ENCODE results near the gene ZNF33B.
"Not testable (repeated sequence)": the region's sequence is repeated elsewhere in the genome, so short reads cannot be mapped to it uniquely, and the experiment has no call there.

ZNF33B gene

DNA sequence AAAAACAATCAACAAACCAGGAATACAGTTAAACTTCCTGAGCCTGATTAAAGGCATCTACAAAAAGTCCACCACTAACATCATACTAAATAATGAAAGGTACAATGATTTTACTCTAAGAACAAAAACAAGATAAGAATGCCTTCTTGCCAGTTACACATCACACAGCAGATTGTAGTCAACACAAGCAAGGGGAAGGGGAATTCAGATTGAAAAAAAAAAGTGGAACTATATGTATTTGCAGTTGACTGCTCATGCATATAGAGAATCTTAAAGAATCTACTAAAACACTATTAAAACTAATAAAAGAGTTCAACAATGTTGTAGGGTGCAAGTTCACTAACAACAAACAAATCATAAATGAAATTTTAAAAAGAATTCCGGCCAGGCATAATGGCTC, 28.5 kb downstream of the ZNF33B start:
- no peak for DNase-seq

DNA sequence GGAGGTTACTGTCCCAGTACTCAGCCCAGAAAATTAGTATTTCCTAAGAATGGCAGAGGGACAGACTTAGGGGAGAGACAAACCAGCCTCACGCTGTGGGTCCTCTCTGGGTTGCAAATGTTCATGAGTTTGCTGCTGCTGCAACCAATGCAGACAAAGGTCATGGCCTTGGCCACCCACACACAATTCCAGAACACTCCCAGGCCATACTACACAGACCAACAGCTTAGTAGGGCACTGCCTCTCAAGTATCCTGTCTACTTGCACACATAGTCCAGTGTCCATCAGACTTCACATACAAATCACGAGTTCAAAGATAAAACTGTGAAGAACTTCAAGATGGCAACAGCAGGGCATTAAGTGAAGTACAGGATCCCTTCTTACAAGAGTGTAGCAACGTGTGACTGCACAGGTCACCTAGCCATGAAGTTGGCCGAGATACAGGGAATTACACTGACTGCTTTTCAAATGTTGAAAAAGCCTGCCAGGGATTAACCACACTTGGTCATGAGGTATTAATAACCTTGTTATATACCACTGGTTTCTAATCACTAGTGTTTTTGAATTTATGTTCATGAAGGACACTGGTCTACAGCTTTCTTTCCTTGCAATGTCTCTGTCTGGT, 40.0 kb downstream of the ZNF33B start:
- DNase-seq: no peak

DNA sequence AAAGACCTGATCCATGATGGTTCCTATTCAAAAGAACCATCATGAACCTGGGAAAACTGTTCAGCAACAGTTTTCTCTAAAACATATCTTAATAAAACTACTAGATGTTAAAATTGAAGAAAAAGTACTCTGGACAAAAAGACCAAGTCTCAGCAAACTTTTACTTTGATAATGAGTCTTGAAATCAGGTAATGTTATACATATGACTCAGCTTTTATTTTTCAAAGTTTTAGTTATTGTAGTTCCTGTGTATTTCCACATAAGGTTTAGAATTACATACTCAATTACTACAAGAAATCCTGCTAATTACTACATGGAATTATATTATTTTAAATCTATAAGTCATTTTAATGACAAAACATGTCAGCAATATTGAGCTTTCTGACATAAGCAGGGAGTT, 42.2 kb downstream of the ZNF33B start:
- DNase-seq: no peak

DNA sequence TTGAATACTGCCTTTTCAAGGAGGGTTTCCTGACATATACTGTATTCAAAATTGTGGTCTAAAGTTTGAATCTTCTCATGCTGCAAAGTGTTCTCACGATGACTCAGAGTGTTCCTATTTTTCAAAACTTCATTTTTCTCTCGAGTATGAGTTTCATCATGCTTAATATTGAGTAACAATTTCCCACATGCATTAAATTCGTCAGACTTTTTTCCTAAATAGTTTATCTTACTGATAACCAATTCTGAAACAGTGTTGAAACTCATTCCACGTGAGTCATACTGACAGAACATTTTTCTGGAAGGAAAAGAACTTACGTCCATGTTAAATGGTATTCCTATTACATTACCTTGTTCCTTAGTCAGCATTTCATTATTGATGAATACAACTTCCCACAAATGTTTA, 44.1 kb downstream of the ZNF33B start:
- no peak for DNase-seq

DNA sequence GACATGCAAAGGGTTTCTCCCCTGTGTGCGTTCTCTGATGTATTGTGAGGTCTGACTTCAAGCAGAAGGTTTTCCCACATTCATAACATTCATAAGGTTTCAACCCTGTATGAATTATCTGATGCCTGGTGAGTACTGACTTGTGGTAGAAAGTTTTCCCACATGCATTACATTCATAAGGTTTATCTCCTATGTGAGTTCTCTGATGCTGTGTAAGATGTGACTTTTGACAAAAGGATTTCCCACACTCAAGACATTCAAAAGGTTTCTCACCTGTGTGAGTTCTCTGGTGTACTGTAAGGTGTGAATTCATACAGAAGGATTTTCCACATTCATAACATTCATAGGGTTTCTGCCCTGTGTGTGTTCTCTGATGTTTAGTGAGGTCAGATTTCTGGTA, 45.1 kb downstream of the ZNF33B start:
- no peak for DNase-seq

DNA sequence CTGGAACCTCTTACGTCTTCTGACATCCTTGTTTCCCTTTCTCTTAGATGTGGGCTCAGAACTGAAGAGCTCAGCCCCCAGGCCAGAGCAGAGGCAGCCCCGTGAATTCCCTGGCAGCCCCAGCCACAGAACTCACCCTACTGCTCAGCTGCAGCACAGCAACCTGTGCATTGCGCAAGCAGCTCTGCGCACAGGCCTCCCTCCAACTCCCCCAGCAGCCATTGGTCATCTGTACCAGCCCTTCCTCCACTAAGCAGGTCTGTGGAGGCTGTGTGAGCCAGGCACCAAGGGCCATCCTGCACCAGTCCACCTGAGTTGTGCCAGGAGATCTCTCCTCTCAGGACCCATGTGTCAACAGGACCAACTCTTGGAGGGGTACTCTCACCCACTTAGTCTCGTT, 54.5 kb downstream of the ZNF33B start:
- DNase-seq: no peak

DNA sequence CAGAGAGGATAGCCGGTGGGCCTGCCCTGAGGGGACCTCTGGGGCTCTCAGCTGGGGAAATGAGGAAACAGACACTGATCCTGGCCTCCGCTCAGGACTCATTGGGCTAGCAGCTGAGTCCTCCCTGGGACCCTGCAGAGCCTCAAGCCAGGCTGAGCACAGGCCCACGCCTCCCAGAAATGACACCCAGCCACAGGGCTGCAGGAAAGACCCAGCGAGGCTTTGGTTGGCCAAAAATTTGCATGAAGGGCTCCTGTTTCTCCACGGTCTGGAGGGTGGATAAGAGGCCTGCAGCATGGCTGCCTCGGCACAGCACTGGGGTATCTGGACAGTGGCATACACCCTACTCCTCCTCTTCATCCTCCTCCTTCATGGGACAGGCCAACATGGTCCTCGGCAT, 60.4 kb downstream of the ZNF33B start:
- DNase-seq: no peak

DNA sequence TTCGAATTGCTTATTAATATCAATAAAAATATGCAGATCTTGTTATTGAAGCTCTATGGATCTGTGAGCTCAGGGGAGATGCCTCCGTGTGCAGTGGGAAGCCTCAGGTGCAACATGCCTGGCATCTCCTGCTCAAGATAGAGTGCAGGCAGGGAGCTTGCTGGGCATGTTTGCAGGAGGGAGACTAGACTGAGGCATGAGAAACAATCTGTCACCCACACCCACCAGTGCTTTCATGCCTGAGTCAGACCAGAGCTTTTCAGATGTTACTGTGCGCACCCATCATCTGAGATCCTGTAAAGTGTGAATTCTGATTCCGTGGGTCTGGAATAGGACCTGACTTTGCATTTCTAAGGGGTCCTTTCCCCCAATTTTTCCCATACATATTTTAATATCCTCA, 62.0 kb downstream of the ZNF33B start:
- no peak for DNase-seq

DNA sequence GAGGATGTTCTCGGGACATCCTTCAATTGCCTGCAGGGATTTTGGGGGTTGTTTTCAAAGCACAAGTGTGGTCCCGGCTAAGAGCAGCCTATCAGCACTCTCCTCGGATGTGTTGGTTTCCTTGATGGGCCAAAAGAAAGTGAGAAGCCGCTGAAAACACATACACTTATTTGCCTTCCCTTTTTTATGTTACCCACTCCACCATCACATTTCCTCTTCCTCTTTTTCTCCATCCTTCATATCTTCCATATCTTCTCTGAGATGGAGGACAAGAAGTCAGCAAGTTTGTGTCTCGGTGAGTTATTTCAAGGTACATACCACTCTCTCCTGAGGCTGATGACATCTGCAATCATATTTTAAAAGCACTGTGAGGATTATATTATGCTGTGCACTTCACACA, 64.0 kb downstream of the ZNF33B start:
- no peak for DNase-seq

DNA sequence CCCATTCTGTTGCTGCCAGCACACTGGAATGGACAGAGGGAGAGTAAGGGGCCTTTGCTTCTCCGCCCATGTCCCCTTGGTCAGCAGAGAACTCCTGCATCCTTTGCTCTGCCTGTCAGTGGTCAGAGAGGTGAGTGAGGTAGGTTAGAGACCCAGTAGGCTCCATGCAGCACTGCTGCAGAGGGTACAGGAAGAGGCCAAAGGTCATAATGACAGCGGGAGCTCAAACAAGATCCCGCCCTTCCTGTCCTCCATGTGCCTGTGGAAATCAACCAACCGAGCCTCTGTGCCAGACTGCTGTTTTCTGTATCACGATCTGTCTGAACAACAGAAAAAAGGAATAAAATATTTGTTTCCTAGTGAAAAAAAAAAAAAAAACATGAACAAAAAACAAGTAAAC, 81.4 kb downstream of the ZNF33B start:
- DNase-seq: no peak

DNA sequence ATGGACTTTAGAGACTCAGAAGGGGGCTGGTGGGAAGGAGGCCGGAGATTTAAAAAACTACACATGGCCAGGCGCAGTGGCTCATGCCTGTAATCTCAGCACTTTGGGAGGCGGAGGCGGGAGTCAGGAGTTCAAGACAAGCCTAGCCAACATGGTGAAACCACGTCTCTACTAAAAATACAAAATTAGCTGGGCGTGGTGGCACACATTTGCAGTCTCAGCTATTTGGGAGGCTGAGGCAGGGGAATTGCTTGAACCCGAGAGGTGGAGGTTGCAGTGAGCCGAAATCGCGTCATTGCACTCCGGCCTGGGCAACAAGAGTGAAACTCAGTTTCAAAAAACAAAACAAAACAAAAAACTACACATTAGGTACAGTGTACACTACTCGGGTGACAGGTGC, 84.8 kb downstream of the ZNF33B start:
- not testable (repeated sequence) for DNase-seq

DNA sequence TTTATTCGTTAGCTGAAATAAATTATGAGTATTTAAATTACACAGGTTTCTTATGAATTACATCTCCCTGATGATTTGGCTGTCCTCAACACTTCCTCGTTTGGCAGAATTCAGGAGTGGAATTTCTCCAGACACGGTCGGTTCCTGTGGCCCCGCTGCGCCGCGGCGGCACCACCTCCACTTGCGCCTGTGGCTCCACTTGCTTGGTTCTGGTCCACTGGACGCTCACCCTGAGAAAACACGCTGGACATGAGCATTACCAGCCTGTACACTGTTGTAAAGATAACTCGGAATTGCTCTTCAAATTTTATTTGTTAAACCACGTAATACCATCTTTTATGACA, 85.3 kb downstream of the ZNF33B start:
- DNase-seq: no peak

DNA sequence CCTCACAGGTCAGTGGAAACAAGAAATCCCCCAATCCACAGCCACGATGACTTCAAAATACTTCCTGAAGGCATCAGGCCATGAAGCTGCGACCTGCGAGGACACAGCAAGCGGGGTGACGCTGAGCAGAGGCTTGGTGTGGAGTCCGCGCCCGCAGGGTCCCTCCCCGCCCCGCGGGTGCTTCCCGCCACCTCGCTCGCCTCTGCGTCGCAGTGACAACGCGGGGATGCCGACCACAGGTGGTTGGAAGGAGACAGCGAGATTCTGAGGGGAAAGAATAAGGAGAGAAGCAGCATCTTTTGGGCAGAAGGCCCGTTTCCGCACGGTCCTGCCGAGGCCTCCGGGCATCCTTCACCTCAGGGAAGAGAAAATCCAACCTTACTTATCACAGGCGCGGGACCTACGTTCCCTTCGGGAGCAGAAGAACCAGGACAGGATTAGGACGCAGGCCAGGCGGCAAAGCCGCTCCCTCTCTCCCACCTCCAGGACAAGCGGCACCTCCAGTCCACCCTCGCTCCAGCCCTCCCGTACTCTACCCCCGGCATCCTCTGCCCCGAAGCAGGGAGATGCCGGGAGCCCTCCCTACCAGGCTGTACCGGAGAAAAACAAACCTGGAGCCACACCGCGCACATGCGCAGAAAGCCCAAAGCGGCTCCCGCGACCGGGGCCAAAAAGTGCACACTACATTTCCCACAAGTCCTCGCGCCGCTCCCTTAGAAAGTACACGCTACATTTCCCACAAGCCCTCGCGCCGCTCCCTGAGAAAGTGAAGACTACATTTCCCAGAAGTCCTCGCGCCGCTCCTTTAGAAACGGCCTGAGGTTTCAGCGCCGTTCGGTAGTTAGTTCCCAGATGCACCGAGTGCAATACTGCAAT, 85.9 kb downstream of the ZNF33B start:
- DNase-seq: peak; percentile 95

DNA sequence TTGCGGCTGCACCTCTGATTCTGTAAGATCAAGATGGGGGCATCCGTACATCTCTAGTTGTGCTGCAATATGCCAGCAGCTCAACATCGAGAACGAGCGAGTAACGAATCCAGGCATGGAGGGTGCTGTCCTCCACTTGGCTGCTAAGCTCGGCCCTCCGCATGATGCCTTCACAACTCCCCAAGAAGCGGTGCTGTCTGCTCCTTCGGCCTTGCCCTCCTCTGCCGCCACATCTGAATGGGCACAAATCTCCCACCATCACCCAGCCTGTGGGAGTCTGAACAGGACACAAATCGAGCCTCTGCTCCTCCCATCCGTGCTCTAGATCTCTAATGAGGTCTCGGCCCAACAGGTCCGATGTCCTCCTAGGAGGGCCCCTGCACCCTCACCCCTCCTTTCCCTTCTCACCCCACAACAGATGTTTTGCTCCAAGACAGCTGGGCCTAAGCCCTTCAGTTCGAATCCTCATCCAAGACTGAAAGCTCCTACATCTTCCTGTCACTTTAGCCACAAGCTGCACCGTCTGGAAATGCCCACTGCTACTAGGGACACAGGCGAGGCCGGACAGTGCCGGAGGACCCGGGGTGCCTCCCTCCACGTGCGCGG, 86.7 kb downstream of the ZNF33B start:
- peak; percentile 2 for DNase-seq

DNA sequence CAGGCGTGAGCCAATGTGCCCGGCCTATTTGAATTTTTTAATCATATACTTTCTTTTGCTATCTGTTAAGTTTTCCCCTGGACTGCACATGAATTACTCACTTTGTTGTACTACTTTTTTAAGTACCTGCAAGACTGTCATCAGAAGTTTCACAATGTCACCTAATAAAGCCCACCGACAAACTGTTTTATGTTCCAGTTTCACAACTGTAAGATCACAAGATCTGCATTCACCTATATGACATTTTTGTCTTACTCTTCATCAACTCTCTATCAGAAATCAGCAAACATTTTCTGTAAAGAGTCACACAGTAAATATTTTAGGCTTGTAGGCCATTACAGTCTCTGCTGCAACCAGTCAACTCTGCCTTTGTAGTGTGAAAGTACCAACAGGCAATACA, 88.5 kb downstream of the ZNF33B start:
- no peak for DNase-seq

DNA sequence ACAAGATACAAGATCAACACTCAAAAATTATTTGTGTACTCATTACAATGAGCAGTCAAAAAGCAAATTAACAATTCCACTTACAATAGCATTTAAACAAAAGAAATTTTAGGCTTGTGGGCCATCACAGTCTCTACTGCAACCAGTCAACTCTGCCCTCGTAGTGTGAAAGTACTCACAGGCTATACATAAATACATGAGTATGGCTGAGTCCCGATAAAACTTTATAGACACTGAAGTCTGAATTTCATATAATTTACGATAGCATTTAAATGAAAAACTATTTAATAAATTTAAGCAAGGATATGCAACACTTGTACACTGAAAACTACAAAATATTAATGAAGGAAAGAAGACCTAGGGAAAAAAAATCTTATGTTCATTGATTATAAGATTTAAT, 90.1 kb downstream of the ZNF33B start:
- DNase-seq: no peak

DNA sequence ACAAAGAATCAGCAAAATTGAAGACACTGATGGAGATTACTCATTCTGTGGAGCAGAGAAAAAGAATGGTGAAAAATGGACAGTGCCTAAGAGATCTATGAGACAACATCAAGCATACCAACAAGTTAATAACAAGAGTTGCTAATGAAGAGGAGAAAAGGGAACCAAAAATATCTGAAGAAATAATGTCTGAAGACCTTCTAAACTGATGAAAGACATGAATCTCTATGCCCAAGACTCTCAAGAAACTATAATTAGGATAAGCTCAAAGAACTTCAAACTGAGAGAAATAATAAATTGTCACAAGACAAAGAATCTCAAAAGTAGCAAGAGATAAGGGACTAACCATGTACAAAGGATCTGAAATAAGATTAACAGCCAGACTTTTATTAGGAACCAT, 93.4 kb downstream of the ZNF33B start:
- no peak for DNase-seq

DNA sequence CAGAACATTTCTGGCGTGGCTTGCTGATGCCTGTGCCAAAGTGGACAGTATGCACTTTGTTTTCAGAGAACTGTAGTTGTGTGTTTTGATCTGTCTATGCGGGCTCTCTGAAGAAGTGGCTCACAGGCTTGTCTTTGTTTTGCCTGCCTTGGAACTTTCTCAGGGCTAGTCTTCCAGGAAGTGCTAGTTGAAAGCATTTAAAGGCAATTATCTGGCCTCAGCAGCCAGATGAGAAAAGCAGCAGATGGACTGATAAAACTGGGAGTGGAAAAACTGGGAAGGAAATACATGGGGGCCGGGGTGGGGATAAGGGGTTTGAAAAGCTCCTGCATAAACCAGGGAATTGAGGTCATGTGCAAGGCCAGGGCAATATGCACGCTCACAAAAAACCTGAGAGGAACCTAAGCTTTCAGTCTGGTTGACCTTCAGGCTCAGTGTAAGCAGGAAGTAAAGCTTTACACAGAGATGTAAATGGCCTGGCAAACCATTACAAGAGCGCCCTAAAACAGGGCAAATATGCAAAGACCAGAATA, 94.5 kb downstream of the ZNF33B start:
- no peak for DNase-seq

Data from RPMI8226 (cell line).